Memory B cell (primary cell): ENCODE measurements around the gene KLHL14.

ENCODE experiments used
- ATAC-seq: fragments of 150-1000 bp; cut with Tn5 transposase; 2 replicates; pipeline ENCODE4 v1.10.0; 2021; ENCODE audit warnings: low read depth, mild to moderate bottlenecking, moderate library complexity
- DNase-seq, 2 donors: peaks; one replicate each; pipeline ENCODE4 v3.0.0; 2022; ENCODE audit warnings: low spot score in 2 of 2
- H3K27ac Mint-ChIP-seq: one replicate; pipeline ENCODE4 v1.8.0; 2022; ENCODE audit warnings: mild to moderate bottlenecking, moderate library complexity, mixed read lengths
- H3K27me3 Mint-ChIP-seq: one replicate; pipeline ENCODE4 v1.8.0; 2022; ENCODE audit warnings: mixed read lengths
- H3K36me3 Mint-ChIP-seq: one replicate; pipeline ENCODE4 v1.8.0; 2022; ENCODE audit warnings: mild to moderate bottlenecking, mixed read lengths
- H3K4me1 Mint-ChIP-seq: one replicate; pipeline ENCODE4 v1.8.0; 2022; ENCODE audit warnings: mixed read lengths
- H3K4me3 Mint-ChIP-seq: one replicate; pipeline ENCODE4 v1.8.0; 2022; ENCODE audit warnings: mild to moderate bottlenecking, moderate library complexity, mixed read lengths
- H3K9me3 Mint-ChIP-seq: one replicate; pipeline ENCODE4 v1.8.0; 2022; ENCODE audit warnings: mixed read lengths

Gene KLHL14

GRCh38 chr18:32760391-32760790, 12.4 kb downstream of the KLHL14 start:
- peak overlapping the region; percentile 60 for H3K4me3 Mint-ChIP-seq
- H3K9me3 Mint-ChIP-seq, result no peaks in the 10 kb centered on the region
- ATAC-seq, result peak; percentile 99
- peak; percentile 62 to 69 for DNase-seq
- H3K36me3 Mint-ChIP-seq, result peaks cover 5% of the 10 kb centered on the region
- peaks cover 52% of the 10 kb centered on the region for H3K4me1 Mint-ChIP-seq
- no peaks in the 10 kb centered on the region for H3K27me3 Mint-ChIP-seq
- peak overlapping the region; percentile 85 for H3K27ac Mint-ChIP-seq

DNA sequence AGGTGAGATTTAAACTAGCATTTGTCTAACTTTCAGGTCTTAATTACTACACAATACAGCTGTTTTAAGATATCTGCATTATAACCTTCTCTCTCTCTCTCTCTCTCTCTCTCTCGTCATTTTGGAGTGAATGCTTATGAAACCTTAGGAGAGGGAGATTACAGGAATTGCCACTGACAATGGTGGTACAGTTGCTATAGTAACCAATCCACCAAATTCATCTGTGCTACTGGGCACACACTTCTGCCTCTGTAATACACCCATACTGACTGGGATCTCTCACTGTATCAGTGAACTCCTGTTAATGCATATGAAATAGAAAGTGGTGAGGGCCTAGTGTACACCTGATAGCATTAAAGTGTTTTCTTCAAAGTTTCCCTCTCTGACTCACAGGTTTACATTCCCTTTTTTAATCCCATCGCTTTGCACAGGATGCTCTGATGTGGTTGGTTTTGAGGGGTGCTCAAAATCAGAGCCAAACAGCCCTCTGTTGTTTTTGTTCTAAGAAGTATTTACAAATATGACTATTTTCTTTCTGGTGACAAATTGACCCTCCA, 13.1 kb downstream of the KLHL14 start:
- Mint-ChIP-seq H3K4me1 (peaks cover 54% of the 10 kb centered on the region), H3K4me3 (peak overlapping the region; percentile 60), H3K27ac (peak overlapping the region; percentile 85), H3K9me3 (no peaks in the 10 kb centered on the region), H3K27me3 (no peaks in the 10 kb centered on the region), H3K36me3 (peaks cover 8% of the 10 kb centered on the region)
- ATAC-seq, result no peak
- no peak for DNase-seq

DNA sequence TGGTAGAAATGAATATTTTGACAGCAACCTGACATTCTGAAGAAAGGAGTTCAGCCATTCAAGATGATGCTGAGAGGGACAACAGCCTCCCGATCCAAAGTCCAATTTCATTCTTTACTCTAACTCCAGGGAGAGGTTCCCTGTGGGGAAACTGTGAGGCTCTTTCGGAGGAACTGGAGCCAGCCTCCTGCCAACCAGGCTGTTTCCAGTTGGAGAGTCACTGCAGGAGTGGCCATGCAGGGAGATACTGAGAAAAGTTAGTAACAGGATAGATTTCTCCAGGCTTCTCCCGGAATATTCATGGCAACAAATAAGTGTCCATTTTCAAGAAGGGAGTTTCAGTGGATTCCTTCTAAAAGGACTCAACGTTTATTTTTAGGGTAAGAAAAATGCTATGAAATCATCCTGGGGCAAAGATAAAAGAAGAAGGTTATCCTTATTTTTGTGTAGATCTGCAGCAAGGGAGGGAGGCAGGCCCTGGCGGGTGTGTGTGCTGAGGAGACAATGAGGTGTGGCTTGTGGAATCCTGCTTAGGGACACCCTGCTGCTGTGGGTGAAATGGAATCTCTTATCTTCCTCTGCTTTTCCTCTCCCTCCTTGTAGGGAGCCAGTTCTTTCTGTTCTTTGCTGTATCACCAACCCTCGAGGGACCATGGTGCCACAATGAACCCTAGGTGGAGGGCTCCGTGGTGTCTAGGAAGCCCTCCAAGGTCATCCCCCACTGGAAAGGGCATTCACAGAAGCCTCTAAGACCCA, 18.1 kb downstream of the KLHL14 start:
- no peaks in the 10 kb centered on the region for H3K27me3 Mint-ChIP-seq
- H3K27ac Mint-ChIP-seq, result peak overlapping the region; percentile 53
- no peak overlapping the region for H3K4me3 Mint-ChIP-seq
- ATAC-seq, result no peak
- H3K9me3 Mint-ChIP-seq, result no peaks in the 10 kb centered on the region
- H3K4me1 Mint-ChIP-seq, result peaks cover 43% of the 10 kb centered on the region
- DNase-seq, result no peak
- peaks cover 10% of the 10 kb centered on the region for H3K36me3 Mint-ChIP-seq

GRCh38 chr18:32753656-32754260, 19.1 kb downstream of the KLHL14 start:
- Mint-ChIP-seq H3K36me3 (peaks cover 10% of the 10 kb centered on the region), H3K27me3 (no peaks in the 10 kb centered on the region), H3K9me3 (no peaks in the 10 kb centered on the region), H3K27ac (no peak overlapping the region), H3K4me1 (peaks cover 37% of the 10 kb centered on the region), H3K4me3 (no peak overlapping the region)
- DNase-seq, result no peak
- ATAC-seq, result no peak

GRCh38 chr18:32750328-32750727, 22.5 kb downstream of the KLHL14 start:
- DNase-seq, result no peak
- ATAC-seq, result no peak
- Mint-ChIP-seq H3K4me1 (peaks cover 22% of the 10 kb centered on the region), H3K36me3 (peaks cover 8% of the 10 kb centered on the region), H3K9me3 (no peaks in the 10 kb centered on the region), H3K27me3 (no peaks in the 10 kb centered on the region), H3K27ac (no peak overlapping the region), H3K4me3 (no peak overlapping the region)

GRCh38 chr18:32749809-32750208, 23.0 kb downstream of the KLHL14 start:
- ATAC-seq, result peak; percentile 53
- Mint-ChIP-seq H3K27me3 (no peaks in the 10 kb centered on the region), H3K36me3 (peaks cover 6% of the 10 kb centered on the region), H3K9me3 (no peaks in the 10 kb centered on the region), H3K4me1 (peaks cover 19% of the 10 kb centered on the region), H3K4me3 (no peak overlapping the region), H3K27ac (no peak overlapping the region)
- no peak for DNase-seq

GRCh38 chr18:32742579-32742978, 30.2 kb downstream of the KLHL14 start:
- H3K9me3 Mint-ChIP-seq, result no peaks in the 10 kb centered on the region
- H3K27ac Mint-ChIP-seq, result peak overlapping the region; percentile 46
- H3K27me3 Mint-ChIP-seq, result no peaks in the 10 kb centered on the region
- peaks cover 23% of the 10 kb centered on the region for H3K36me3 Mint-ChIP-seq
- H3K4me1 Mint-ChIP-seq, result peaks cover 18% of the 10 kb centered on the region
- no peak overlapping the region for H3K4me3 Mint-ChIP-seq
- DNase-seq (no peak), ATAC-seq (no peak)

- DNase-seq, result no peak
- H3K9me3 Mint-ChIP-seq, result peaks cover 5% of the 10 kb centered on the region
- peaks cover 29% of the 10 kb centered on the region for H3K4me1 Mint-ChIP-seq
- ATAC-seq, result no peak
- H3K36me3 Mint-ChIP-seq, result peaks cover 37% of the 10 kb centered on the region
- no peak overlapping the region for H3K4me3 Mint-ChIP-seq
- H3K27ac Mint-ChIP-seq, result no peak overlapping the region
- no peaks in the 10 kb centered on the region for H3K27me3 Mint-ChIP-seq
These were observed 37.0 kb downstream of the KLHL14 start for GRCh38 chr18:32735781-32736180.

GRCh38 chr18:32734442-32734841, 38.4 kb downstream of the KLHL14 start:
- Mint-ChIP-seq H3K4me1 (peaks cover 24% of the 10 kb centered on the region), H3K9me3 (peaks cover 5% of the 10 kb centered on the region), H3K36me3 (peaks cover 30% of the 10 kb centered on the region), H3K27ac (peak overlapping the region; percentile 4), H3K27me3 (no peaks in the 10 kb centered on the region), H3K4me3 (no peak overlapping the region)
- DNase-seq, result no peak
- ATAC-seq, result no peak

GRCh38 chr18:32732165-32732564, 40.7 kb downstream of the KLHL14 start:
- Mint-ChIP-seq H3K36me3 (peaks cover 33% of the 10 kb centered on the region), H3K9me3 (peaks cover 5% of the 10 kb centered on the region), H3K4me1 (peaks cover 25% of the 10 kb centered on the region), H3K27ac (peak overlapping the region; percentile 63), H3K27me3 (no peaks in the 10 kb centered on the region), H3K4me3 (no peak overlapping the region)
- ATAC-seq (no peak), DNase-seq (no peak)

DNA sequence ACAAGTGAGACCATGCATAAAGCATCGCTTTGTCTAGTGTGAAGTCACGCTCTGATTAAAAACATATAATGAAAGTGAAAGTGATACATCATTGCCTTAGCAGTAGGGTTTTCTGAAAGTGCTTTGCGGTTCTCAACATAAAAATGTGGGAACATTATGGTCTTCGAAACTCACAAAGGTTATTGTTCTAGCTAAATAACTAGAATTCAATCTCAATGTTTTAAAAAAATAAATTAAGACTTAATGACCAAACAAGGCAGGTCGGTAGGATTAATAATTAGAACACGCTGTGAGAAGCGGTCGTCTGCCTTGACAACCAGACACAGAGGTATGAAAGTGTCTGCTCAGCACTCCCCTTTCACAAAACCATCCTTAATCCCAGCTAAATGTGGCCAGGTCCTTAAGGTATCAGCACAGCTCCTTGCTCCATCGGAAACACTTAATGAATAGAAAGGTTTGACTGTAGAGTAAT, 42.2 kb downstream of the KLHL14 start:
- Mint-ChIP-seq H3K4me1 (peaks cover 22% of the 10 kb centered on the region), H3K36me3 (peaks cover 32% of the 10 kb centered on the region), H3K27me3 (no peaks in the 10 kb centered on the region), H3K9me3 (peaks cover 5% of the 10 kb centered on the region), H3K27ac (peak overlapping the region; percentile 86), H3K4me3 (peak overlapping the region; percentile 63)
- ATAC-seq, result peak; percentile 97
- peak in 1 of 2 donors; percentile 36 for DNase-seq

GRCh38 chr18:32730068-32730467, 42.8 kb downstream of the KLHL14 start:
- Mint-ChIP-seq H3K27ac (peak overlapping the region; percentile 86), H3K9me3 (peaks cover 2% of the 10 kb centered on the region), H3K4me1 (peaks cover 22% of the 10 kb centered on the region), H3K27me3 (no peaks in the 10 kb centered on the region), H3K4me3 (peak overlapping the region; percentile 63), H3K36me3 (peaks cover 27% of the 10 kb centered on the region)
- DNase-seq, result no peak
- ATAC-seq, result no peak

- Mint-ChIP-seq H3K27ac (no peak overlapping the region), H3K4me3 (no peak overlapping the region)
- no peak for ATAC-seq
These were observed 48.6 kb downstream of the KLHL14 start for GRCh38 chr18:32724071-32724749.

GRCh38 chr18:32722279-32722678, 50.5 kb downstream of the KLHL14 start:
- ATAC-seq (no peak), DNase-seq (no peak)
- H3K4me3 Mint-ChIP-seq, result no peak overlapping the region
- peaks cover 27% of the 10 kb centered on the region for H3K36me3 Mint-ChIP-seq
- H3K27me3 Mint-ChIP-seq, result no peaks in the 10 kb centered on the region
- no peak overlapping the region for H3K27ac Mint-ChIP-seq
- peaks cover 4% of the 10 kb centered on the region for H3K9me3 Mint-ChIP-seq
- peaks cover 20% of the 10 kb centered on the region for H3K4me1 Mint-ChIP-seq

More at GRCh38 chr18:32724071-32724749, 48.6 kb downstream of the KLHL14 start:
- H3K4me1 Mint-ChIP-seq, result peaks cover 18% of the 10 kb centered on the region
- peaks cover 4% of the 10 kb centered on the region for H3K9me3 Mint-ChIP-seq
- DNase-seq, result no peak
- H3K27me3 Mint-ChIP-seq, result no peaks in the 10 kb centered on the region
- peaks cover 29% of the 10 kb centered on the region for H3K36me3 Mint-ChIP-seq
